Pancreas (tissue), 10 donors: ENCODE data around the gene KCNA4. TPM values are rescaled to one million over a fixed set of nuclear protein-coding genes. Genes with fewer than 3 reads are reported as not detected.
A peak's percentile ranks its signal among the peaks of the same experiment; 100 is the strongest.
"Not testable (repeated sequence)": the region's sequence is repeated elsewhere in the genome, so short reads cannot be mapped to it uniquely, and the experiment has no call there.

ENCODE experiments used
- ATAC-seq, 4 donors: fragments of 200-7000 bp; cut with Tn5 transposase; one replicate each; pipeline versions ENCODE4 v1.8.0 to v1.9.1; 2020; ENCODE audit warnings: mild to moderate bottlenecking in 4 of 4, moderate library complexity in 4 of 4
- DNase-seq, 6 donors: peaks; one replicate each; pipeline ENCODE4 v3.0.0-alpha.2; 2020
- FAIRE-seq: peaks from 2 replicates; lab custom pipeline; 2012; peaks lifted over from hg19 to GRCh38; lab: Jason Lieb, UNC
- H3K27ac ChIP-seq, 4 donors: fragments of 200-600 bp; sonication (generic); 1 replicate in 3 of 4; 2 replicates in 1 of 4; pipeline versions ENCODE4 v1.5.0 to v1.8.0; 2020
- H3K27me3 ChIP-seq, 4 donors: fragments of 200-600 bp; one replicate each; pipeline ENCODE4 v1.8.0; 2021
- H3K36me3 ChIP-seq, 3 donors: fragments of 200-600 bp; sonication (generic) in 1 of 3; one replicate each; pipeline versions ENCODE4 v1.5.0 to v1.8.0; 2020 to 2021
- H3K4me1 ChIP-seq, 3 donors: fragments of 200-600 bp; one replicate each; pipeline ENCODE4 v1.8.0; 2021
- H3K4me3 ChIP-seq, 4 donors: fragments of 200-600 bp; sonication (generic) in 2 of 4; one replicate each; pipeline versions ENCODE4 v1.5.0 to v1.8.0; 2020 to 2021
- H3K9me3 ChIP-seq, 4 donors: fragments of 200-600 bp; one replicate each; pipeline ENCODE4 v1.8.0; 2021
- WGBS, 2 donors: extraction: QIAGEN DNeasy Blood & Tissue Kit; methylation state at CpG; one replicate each; pipeline ENCODE4 v1.1.7; 2013; 5-methylcytosine and 5-hydroxymethylcytosine counted together
- intact Hi-C, 3 donors: fragments of 100-400 bp; cut with DNase I; formaldehyde crosslinking; loops; one replicate each; pipeline versions ENCODE4 v1.11.1 to v1.14.2; 2022
- polyA plus RNA-seq, 2 donors: library from polyadenylated mRNA; stranded (reverse); fragments of 200-250 nt; gene quantifications; one replicate each; pipeline ENCODE4 v1.2.3, GENCODE V29; 2013
- total RNA-seq, 6 donors: library from RNA; stranded (reverse); fragmentation: NEBNext Ultra II Directional in 4 of 6; extraction: Animal tissue kit (Norgen Biotek cat#: 25700) in 4 of 6; gene quantifications; one replicate each; pipeline versions ENCODE4 v1.2.1 to v1.2.4, GENCODE V29; 2021 to 2023
- TF ChIP-seq, protein P1 (sequence below), 4 donors: fragments of 200-600 bp; sonication (generic) in 3 of 4; IDR thresholded peaks; one replicate each; pipeline versions ENCODE4 v1.5.0 to v1.8.0; 2021; ENCODE audit warnings: antibody characterized with exemption in 4 of 4
- donor health status: healthy with polysubstance abuse.
- donor health status: DM: no; HTN: no; CAD: no; lungs with moderate emphysema.
- donor health status: DM: no; HTN: no; CAD: no.
- donor health status: control.
- donor health status: control.
- donor health status: Bipolar disorder and iron deficiency.
- donor health status: DM: yes; HTN: yes; CAD: no.
- donor health status: DM: no; HTN: no; CAD: no.
- donor health status: DM: no; HTN: no; CAD: no.
- donor health status: DM: yes; HTN: yes; CAD: no.

KCNA4 gene
- total and polyA plus RNA-seq, 8 donors: 0.15 TPM; not detected in 7

DNA sequence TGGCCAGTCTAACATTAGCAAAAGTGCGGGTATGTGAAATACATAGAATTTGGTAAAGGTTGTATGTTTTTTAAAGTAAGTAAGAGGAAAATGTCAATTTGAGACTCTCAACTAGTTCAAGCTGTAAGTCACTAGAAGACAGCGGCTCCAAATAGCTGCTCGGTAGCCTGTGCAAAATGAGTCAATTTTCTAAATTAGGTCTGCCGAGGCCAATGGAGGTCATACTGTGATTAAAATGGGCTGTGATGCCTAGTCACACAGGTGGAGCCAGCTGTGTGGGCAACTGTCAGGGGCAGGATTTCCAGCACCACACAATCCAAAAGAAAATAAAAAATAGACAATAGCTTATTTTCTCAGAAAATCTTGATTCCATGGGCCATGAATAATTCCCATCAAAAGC, 32.3 kb downstream of the KCNA4 start:
- FAIRE-seq (no peak), ATAC-seq (no peak), DNase-seq (no peak)
- 77 to 80% methylated on average over 4 of the region's 4 CpGs for WGBS, 2 donors
- no peaks in the 10 kb centered on the region for H3K27me3 ChIP-seq
- intact Hi-C loops: no loop called here
- no peak overlapping the region for H3K27ac ChIP-seq
- no peaks in the 10 kb centered on the region for H3K9me3 ChIP-seq
- no peaks in the 10 kb centered on the region for H3K36me3 ChIP-seq
- no peak overlapping the region for H3K4me3 ChIP-seq
- TF ChIP-seq, protein P1, sequence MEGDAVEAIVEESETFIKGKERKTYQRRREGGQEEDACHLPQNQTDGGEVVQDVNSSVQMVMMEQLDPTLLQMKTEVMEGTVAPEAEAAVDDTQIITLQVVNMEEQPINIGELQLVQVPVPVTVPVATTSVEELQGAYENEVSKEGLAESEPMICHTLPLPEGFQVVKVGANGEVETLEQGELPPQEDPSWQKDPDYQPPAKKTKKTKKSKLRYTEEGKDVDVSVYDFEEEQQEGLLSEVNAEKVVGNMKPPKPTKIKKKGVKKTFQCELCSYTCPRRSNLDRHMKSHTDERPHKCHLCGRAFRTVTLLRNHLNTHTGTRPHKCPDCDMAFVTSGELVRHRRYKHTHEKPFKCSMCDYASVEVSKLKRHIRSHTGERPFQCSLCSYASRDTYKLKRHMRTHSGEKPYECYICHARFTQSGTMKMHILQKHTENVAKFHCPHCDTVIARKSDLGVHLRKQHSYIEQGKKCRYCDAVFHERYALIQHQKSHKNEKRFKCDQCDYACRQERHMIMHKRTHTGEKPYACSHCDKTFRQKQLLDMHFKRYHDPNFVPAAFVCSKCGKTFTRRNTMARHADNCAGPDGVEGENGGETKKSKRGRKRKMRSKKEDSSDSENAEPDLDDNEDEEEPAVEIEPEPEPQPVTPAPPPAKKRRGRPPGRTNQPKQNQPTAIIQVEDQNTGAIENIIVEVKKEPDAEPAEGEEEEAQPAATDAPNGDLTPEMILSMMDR (IDR thresholded peaks at IDR 0.05): no peak
- H3K4me1 ChIP-seq: no peaks in the 10 kb centered on the region

DNA sequence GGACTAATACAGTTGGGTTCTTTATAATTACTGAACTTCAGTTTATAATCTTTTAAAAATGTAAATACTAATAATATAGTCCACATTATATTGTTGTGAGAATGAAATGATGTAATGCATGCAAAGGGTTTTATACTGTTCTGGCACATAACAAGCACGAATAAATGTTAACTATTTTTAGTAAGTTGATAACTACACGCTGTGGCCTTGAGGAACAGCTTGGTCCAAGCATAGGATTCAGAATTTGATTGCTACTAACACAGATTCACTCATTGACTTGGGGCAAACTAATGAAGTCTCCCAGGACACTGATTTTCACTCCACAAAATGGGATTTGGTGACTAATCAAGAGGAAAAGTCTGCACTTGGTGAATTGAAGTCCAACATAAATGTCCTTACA, 38.3 kb downstream of the KCNA4 start:
- intact Hi-C loops: no loop called here
- no peaks in the 10 kb centered on the region for H3K27me3 ChIP-seq
- DNase-seq: no peak
- H3K27ac ChIP-seq: no peak overlapping the region
- H3K36me3 ChIP-seq: no peaks in the 10 kb centered on the region
- no peaks in the 10 kb centered on the region for H3K4me1 ChIP-seq
- FAIRE-seq: no peak
- ATAC-seq: no peak
- no peak overlapping the region for H3K4me3 ChIP-seq
- WGBS, 2 donors: 21 to 26% methylated on average over 2 of the region's 2 CpGs
- TF ChIP-seq, protein P1 (IDR thresholded peaks at IDR 0.05): no peak
- no peaks in the 10 kb centered on the region for H3K9me3 ChIP-seq

DNA sequence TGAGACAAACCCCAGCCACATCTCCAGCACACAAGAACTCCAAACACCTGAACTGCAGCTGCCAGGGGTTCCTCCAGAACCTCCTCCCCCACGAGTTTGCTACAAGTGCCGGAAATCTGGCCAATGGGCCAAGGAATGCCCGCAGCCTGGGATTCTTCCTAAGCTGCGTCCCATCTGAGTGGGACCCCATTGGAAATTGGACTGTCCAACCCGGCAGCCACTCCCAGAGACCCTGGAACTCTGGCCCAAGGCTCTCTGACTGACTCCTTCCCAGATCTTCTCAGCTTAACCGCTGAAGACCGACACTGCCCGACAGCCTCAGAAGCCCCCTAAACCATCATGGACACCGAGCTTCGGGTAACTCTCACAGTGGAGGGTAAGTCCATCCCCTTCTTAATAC, 41.2 kb downstream of the KCNA4 start:
- H3K4me3 ChIP-seq, H3K36me3 ChIP-seq, FAIRE-seq, intact Hi-C loops, ATAC-seq, H3K4me1 ChIP-seq, H3K27ac ChIP-seq, H3K9me3 ChIP-seq, H3K27me3 ChIP-seq: not testable (repeated sequence)
- WGBS, 2 donors: 78 to 86% methylated on average over 10 of the region's 10 CpGs
- DNase-seq: peak in 1 of 6 donors; percentile 15

DNA sequence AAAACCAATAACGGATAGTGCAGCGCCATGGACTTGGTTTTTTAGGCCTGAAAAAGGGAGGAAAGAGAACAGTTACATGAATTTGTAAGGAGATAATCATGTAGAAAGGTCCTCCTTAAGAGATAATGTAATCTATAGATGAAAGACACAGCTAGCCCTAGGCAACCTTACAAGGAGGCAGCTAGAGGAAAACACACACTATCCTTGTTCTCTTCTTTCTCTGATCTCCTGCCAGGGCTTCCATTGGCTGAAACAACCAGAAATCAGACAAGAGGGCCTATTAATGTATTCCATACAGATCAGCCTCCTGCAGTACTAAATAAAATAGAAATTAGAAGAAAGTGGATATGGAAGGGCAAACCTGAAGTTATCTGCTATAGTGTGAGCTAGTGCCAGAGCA, 53.0 kb downstream of the KCNA4 start:
- WGBS, 2 donors: 79 to 82% methylated on average over 2 of the region's 2 CpGs
- Histone ChIP-seq H3K9me3 (no peaks in the 10 kb centered on the region), H3K4me1 (no peaks in the 10 kb centered on the region), H3K4me3 (no peak overlapping the region), H3K27ac (no peak overlapping the region), H3K36me3 (no peaks in the 10 kb centered on the region), H3K27me3 (no peaks in the 10 kb centered on the region)
- intact Hi-C loops: no loop called here
- DNase-seq (no peak), FAIRE-seq (no peak), ATAC-seq (no peak)
- TF ChIP-seq, protein P1 (IDR thresholded peaks at IDR 0.05): no peak

DNA sequence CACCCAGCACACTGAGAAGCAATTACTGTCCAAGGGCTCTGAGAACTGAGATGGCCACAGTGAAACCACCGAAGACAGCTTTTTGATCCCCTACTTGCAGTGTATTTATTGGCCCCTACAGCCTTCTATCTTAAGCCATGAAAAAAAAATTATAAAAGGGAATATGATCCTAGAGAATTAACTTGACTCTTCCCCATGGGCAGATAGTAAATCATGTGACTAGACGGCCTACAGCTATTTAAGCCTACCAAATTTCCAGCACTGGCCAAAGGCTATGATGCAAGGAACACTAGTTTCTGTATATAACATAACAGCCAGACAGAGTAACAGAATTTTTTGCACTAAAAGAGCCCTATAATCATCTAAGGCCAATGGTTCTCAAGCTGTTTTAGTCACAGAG, 53.8 kb downstream of the KCNA4 start:
- 65 to 68% methylated on average over 2 of the region's 2 CpGs for WGBS, 2 donors
- Histone ChIP-seq H3K4me3 (no peak overlapping the region), H3K9me3 (no peaks in the 10 kb centered on the region), H3K36me3 (no peaks in the 10 kb centered on the region), H3K27me3 (no peaks in the 10 kb centered on the region), H3K27ac (no peak overlapping the region), H3K4me1 (no peaks in the 10 kb centered on the region)
- FAIRE-seq: no peak
- TF ChIP-seq, protein P1 (IDR thresholded peaks at IDR 0.05): no peak
- no peak for DNase-seq
- ATAC-seq: no peak
- intact Hi-C loops: no loop called here
